Measurements from ENCODE around the gene TMTC1. TPM values are rescaled to one million over a fixed set of nuclear protein-coding genes. Genes with fewer than 3 reads are reported as not detected.

Gene TMTC1
- total RNA-seq, 6 experiments from 2014 or later: not detected

GRCh38 chr12:29726321-29726692 is 57.4 kb downstream of the TMTC1 start:
- H3K27ac Mint-ChIP-seq: no peak overlapping the region
- peaks cover 5% of the 10 kb centered on the region; the same call in 1 of the 2 replicates for H3K36me3 Mint-ChIP-seq (ENCODE audit: low read depth)
- TF ChIP-seq CTCF (IDR thresholded peaks at IDR 0.05): no peak
- no peak for DNase-seq
- no peaks in the 10 kb centered on the region for H3K4me1 Mint-ChIP-seq (ENCODE audit: low read depth)
- no peaks in the 10 kb centered on the region; the same call in 1 of the 2 replicates for H3K27me3 Mint-ChIP-seq (ENCODE audit: insufficient read depth)
- H3K9me3 Mint-ChIP-seq: peaks cover 43% of the 10 kb centered on the region
- no peak overlapping the region for H3K4me3 Mint-ChIP-seq

GRCh38 chr12:29725587-29726320 is 58.0 kb downstream of the TMTC1 start:
- Mint-ChIP-seq H3K4me1 (ENCODE audit: low read depth) (no peaks in the 10 kb centered on the region), H3K27ac (no peak overlapping the region), H3K9me3 (peaks cover 43% of the 10 kb centered on the region), H3K27me3 (ENCODE audit: insufficient read depth) (no peaks in the 10 kb centered on the region; the same call in 1 of the 2 replicates), H3K36me3 (ENCODE audit: low read depth) (peaks cover 5% of the 10 kb centered on the region; the same call in 1 of the 2 replicates), H3K4me3 (no peak overlapping the region)
- no peak for TF ChIP-seq CTCF (IDR thresholded peaks at IDR 0.05)
- DNase-seq: no peak

GRCh38 chr12:29722164-29722563 is 61.6 kb downstream of the TMTC1 start:
- TF ChIP-seq CTCF (IDR thresholded peaks at IDR 0.05): no peak
- no peak for DNase-seq
- H3K36me3 Mint-ChIP-seq (ENCODE audit: low read depth): no peaks in the 10 kb centered on the region
- H3K27ac Mint-ChIP-seq: no peak overlapping the region
- peaks cover 43% of the 10 kb centered on the region for H3K9me3 Mint-ChIP-seq
- no peak overlapping the region for H3K4me3 Mint-ChIP-seq
- H3K4me1 Mint-ChIP-seq (ENCODE audit: low read depth): no peaks in the 10 kb centered on the region
- no peaks in the 10 kb centered on the region; the same call in 1 of the 2 replicates for H3K27me3 Mint-ChIP-seq (ENCODE audit: insufficient read depth)

GRCh38 chr12:29719381-29719780 is 64.4 kb downstream of the TMTC1 start:
- no peak overlapping the region for H3K4me3 Mint-ChIP-seq
- H3K9me3 Mint-ChIP-seq: peaks cover 26% of the 10 kb centered on the region
- no peaks in the 10 kb centered on the region; the same call in 1 of the 2 replicates for H3K27me3 Mint-ChIP-seq (ENCODE audit: insufficient read depth)
- no peak overlapping the region for H3K27ac Mint-ChIP-seq
- no peak for TF ChIP-seq CTCF (IDR thresholded peaks at IDR 0.05)
- H3K4me1 Mint-ChIP-seq (ENCODE audit: low read depth): no peaks in the 10 kb centered on the region
- H3K36me3 Mint-ChIP-seq (ENCODE audit: low read depth): no peaks in the 10 kb centered on the region
- no peak for DNase-seq

- DNase-seq: no peak
- Mint-ChIP-seq H3K9me3 (peaks cover 19% of the 10 kb centered on the region), H3K4me1 (ENCODE audit: low read depth) (no peaks in the 10 kb centered on the region), H3K36me3 (ENCODE audit: low read depth) (no peaks in the 10 kb centered on the region), H3K27ac (no peak overlapping the region), H3K27me3 (ENCODE audit: insufficient read depth) (peaks cover 3% of the 10 kb centered on the region), H3K4me3 (no peak overlapping the region)
- TF ChIP-seq CTCF (IDR thresholded peaks at IDR 0.05): no peak
Measured at GRCh38 chr12:29717540-29718100, 66.1 kb downstream of the TMTC1 start.

Measured in HFFc6 (cell line).